ELR (cell line): ENCODE measurements around the gene TEX55.
"Not testable (repeated sequence)": the region's sequence is repeated elsewhere in the genome, so short reads cannot be mapped to it uniquely, and the experiment has no call there.

ENCODE experiments used
- DNase-seq: peaks from one replicate; pipeline ENCODE4 v3.0.0-alpha.2; 2015; ENCODE audit warnings: low read depth

Gene TEX55

GRCh38 chr3:119160815-119161214 is 14.8 kb downstream of the TEX55 start:
- DNase-seq = no peak

GRCh38 chr3:119161240-119161639 is 15.3 kb downstream of the TEX55 start:
- DNase-seq = no peak

DNA sequence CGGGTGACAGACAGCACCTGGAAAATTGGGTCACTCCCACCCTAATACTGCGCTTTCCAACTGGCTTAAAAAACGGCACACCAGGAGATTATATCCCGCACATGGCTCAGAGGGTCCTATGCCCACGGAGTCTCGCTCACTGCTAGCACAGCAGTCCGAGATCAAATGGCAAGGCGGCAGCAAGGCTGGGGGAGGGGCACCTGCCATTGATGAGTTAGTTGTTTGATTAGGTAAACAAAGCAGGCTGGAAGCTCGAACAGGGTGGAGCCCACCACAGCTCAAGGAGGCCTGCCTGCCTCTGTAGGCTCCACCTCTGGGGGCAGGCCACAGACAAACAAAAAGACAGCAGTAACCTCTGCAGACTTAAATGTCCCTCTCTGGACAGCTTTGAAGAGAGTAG is 18.8 kb downstream of the TEX55 start:
- DNase-seq = not testable (repeated sequence)

DNA sequence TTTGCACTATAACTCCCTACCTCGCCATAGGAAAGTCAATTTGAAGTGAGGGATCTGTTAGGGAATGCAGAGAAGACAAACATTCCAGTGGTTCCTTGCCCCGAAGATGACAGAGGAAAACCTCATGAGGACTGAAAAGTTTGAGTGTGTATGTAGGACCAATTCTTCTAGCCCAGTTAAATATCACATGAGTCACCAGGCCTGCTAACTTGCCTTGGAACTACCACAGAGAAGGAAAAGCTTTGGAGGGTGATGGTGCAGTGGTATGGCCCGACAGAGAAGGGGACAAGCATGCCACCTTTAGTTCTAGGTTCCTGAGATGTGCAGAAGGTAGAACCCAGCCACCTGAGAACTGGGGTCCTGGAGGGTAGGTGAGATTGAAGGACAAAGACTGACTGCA is 24.9 kb downstream of the TEX55 start:
- no peak for DNase-seq

GRCh38 chr3:119173325-119173724 is 27.4 kb downstream of the TEX55 start, which contains the start of gene UPK1B:
Gene UPK1B, plus strand, starts transcription at chr3:119173598. Its CDS starts 13,144 bp downstream, at chr3:119186742.
- no peak for DNase-seq

DNA sequence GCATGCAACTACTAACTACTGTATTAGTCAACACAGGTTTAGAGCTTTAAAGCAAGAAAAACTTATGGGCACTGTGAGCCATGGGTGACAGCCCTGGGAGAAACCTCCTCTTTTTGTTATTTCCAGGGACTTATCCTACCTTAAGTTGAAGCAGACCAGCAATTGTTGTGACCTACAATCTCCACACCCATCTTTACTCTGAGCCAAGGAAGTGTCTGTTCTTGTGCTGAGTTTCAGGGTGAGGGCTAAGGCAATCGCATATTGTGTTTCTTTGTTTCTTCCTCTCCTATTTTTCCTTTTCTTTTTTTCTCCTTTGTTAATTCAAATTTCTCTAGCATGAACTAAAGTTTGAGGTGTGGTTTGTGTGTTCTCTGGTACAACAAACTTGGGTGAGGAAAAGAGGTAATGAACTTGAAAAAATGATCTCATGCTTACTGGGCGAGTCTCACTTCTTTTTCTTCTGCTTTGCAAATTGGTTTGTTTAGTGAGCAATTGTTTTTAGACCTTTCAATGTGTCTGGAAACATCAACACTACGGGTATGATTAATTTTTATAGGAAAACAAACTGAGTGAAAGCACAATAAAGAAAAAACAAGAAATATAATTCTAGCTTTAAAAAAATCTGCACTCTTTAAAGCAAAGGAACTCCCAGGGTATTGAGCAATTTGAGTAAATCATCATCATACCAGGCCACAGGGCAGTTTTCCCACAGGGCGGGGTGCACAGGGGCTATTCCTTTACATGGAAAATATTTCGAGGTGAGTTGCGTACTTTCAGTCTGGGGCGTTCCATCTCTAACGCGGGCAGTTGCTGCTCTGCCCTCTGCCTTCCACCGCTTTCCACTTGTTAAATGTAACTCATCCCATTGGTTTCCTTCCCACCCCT is 30.1 kb downstream of the TEX55 start:
- DNase-seq = peak; percentile 12

DNA sequence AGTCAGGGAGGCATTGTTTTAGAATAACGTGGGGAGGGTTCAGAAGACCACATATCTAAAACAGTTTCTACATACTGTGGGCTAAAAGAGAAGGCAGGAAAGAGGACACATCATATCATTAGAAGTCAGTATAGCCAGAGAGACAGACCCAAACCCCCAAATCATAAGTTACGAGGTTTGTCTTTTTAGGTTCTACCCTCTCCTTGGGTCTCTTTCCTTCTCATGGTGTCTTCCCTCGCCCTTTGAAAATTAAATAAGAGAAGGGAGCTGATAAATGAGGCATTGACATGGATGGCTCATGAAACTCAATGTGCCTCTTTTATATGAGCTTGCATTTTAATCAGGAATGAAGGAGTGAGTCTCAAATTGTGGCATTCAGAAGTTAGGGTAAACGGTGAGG is 30.8 kb downstream of the TEX55 start:
- no peak for DNase-seq

GRCh38 chr3:119177321-119177720 is 31.4 kb downstream of the TEX55 start:
- DNase-seq = no peak

GRCh38 chr3:119181765-119182164 is 35.8 kb downstream of the TEX55 start:
- DNase-seq = peak; percentile 71

- no peak for DNase-seq
Measured at GRCh38 chr3:119184111-119184510, 38.1 kb downstream of the TEX55 start.

GRCh38 chr3:119184796-119185570 is 39.0 kb downstream of the TEX55 start:
- peak; percentile 91 for DNase-seq

DNA sequence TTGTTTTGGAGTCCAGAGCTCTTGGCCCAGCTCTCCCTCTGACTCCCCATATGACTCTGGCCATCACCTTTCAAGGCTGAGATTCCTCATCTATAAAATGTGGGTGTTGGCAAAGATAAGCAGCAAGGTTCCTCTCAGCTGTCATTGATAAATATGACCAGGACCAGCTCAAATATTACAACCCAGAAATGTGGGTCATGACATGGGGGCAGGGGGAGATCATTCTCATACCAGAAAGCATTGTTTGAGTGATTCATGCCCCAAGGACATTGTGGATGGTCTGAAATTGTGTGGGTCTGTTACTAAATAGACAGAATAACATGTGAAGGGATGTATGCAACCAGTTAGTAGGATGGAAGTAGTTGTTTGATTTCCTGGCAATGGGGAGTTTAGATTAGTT is 41.3 kb downstream of the TEX55 start:
- no peak for DNase-seq

DNA sequence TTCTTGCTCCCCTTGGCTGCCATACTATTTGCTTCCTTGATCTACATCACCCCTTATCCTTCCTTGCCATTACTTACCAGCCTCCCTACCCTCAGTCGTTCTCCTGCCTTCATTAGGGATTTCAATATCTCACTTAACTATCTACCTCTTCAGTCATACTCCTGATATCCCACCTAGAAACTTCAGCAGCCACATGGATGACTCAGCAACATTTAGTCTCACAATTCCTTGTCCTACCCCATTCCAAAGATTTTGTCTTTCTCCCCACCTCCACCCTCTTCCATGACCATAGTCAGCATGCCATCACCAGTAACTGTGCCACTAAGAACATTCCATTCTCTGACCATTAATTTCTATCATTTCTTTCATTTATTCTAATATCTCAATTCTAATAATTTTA is 45.8 kb downstream of the TEX55 start:
- DNase-seq = no peak

GRCh38 chr3:119194237-119195150 is 48.5 kb downstream of the TEX55 start:
- DNase-seq = peak; percentile 64

DNA sequence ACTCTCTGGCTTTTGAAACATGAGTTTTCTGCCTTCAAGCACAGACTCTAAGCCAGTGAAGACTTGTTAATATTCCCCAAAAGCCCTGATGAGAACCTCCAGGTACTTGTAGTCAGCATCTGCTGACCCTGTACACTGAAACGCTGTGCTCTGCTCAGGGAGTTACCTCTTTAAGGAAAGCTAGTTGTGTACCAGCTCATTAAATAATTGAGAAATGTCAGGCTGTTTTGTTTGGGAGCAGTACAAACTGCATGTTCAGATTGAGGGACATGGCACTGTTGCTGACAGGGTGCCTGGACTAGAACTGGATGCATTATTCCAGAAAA is 49.1 kb downstream of the TEX55 start:
- no peak for DNase-seq

- peak; percentile 50 for DNase-seq
Measured at GRCh38 chr3:119195911-119196310, 49.9 kb downstream of the TEX55 start.
